GM13977 (cell line): ENCODE measurements around the gene WWOX.

Source experiments
- DNase-seq: peaks from one replicate; pipeline ENCODE4 v3.0.0; 2012; ENCODE audit warnings: low spot score
- CTCF ChIP-seq: IDR thresholded peaks from 2 replicates; pipeline ENCODE4 v1.5.1; 2012; ENCODE audit warnings: mild to moderate bottlenecking, control low read depth; ENCODE audit not compliant: insufficient read depth; ENCODE audit errors: extremely low read depth, missing control alignments
- in situ Hi-C: fragments of 300-500 bp; cut with MboI; formaldehyde crosslinking; loops from one replicate; pipeline ENCODE4 v1.12.0; 2022; ENCODE audit warnings: low sequenced_read_pairs, low pct_unique_long_range_greater_than_20kb, mixed read lengths, inconsistent platforms; ENCODE audit not compliant: unreplicated experiment

Gene WWOX

GRCh38 chr16:79097166-79097565, 997.7 kb downstream of the WWOX start:
- no peak for DNase-seq
- in situ Hi-C loops = no loop called here
- TF ChIP-seq CTCF = no peak

GRCh38 chr16:79097771-79098170, 998.3 kb downstream of the WWOX start:
- TF ChIP-seq CTCF = no peak
- no peak for DNase-seq
- in situ Hi-C loops = no loop called here

- DNase-seq = no peak
- TF ChIP-seq CTCF = no peak
- in situ Hi-C loops = no loop called here
These were observed 999.5 kb downstream of the WWOX start for GRCh38 chr16:79098907-79099306.

- DNase-seq = no peak
- TF ChIP-seq CTCF = no peak
- in situ Hi-C loops = no loop called here
These were observed 1000.3 kb downstream of the WWOX start for GRCh38 chr16:79099716-79100115.

- in situ Hi-C loops = no loop called here
- DNase-seq = no peak
- TF ChIP-seq CTCF = no peak
These were observed 1001.0 kb downstream of the WWOX start for GRCh38 chr16:79100447-79100846.

GRCh38 chr16:79101491-79101890, 1002.0 kb downstream of the WWOX start:
- no peak for DNase-seq
- TF ChIP-seq CTCF = no peak
- in situ Hi-C loops = no loop called here

- TF ChIP-seq CTCF = no peak
- in situ Hi-C loops = no loop called here
These were observed 1005.1 kb downstream of the WWOX start for GRCh38 chr16:79104567-79104966.

More at GRCh38 chr16:79104567-79104966, 1005.1 kb downstream of the WWOX start:
- DNase-seq = no peak
